ENCODE data around the gene SPARCL1. TPM values are rescaled to one million over a fixed set of nuclear protein-coding genes. Genes with fewer than 3 reads are reported as not detected.

Gene SPARCL1
- total and polyA plus RNA-seq, 2 experiments from 2014 or later: 1.5 to 2.4 TPM

DNA sequence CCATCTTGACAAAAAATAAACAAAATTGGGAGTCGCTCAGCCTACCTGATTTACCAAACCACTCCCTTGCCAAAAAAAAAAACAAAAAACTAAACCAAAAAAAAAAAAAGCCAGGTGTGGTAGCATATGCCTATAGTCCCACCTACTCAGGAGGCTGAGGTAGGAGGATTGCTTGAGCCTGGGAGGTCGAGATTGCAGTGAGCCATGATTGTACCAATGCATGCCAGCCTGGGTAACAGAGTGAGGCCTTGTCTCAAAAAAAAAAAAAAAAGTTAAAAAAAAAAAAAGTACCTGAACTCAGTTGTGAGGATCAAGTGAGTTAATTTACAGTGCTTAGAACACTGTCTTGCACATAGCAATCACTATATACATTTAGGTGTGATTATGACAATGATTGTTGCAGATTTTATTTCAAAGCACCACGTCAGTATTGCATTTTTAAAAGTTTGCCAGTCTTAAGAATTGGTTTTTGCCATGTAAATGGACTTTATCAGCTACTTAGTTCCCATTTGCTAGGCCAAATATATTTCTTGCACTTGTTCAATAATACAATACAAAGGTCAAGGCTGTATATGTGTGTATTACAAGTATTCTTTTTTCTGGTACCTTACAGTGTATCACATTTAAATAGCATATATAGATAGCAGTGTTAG lies 102.2 kb downstream of the SPARCL1 start:
- H3K9me2 ChIP-seq (ENCODE audit: insufficient read depth): no peaks in the 10 kb centered on the region
- Mint-ChIP-seq H3K4me1 (peaks cover 31% of the 10 kb centered on the region; the same call in 2 of the 3 replicates), H3K27ac (no peak overlapping the region), H3K9me3 (no peaks in the 10 kb centered on the region; the same call in 2 of the 3 replicates), H3K36me3 (ENCODE audit: low read depth) (no peaks in the 10 kb centered on the region), H3K4me3 (no peak overlapping the region), H3K27me3 (ENCODE audit: insufficient read depth, low read depth, poor library complexity) (peaks cover under 1% of the 10 kb centered on the region)
- H3K79me2 ChIP-seq (replicated peaks; ENCODE audit: insufficient read depth): peaks cover 91% of the 10 kb centered on the region
- no peaks in the 10 kb centered on the region for H3F3A ChIP-seq (replicated peaks; ENCODE audit: low read depth)
- H3K27ac ChIP-seq (ENCODE audit: low read depth): no peak overlapping the region
- ATAC-seq (no peak), DNase-seq (ENCODE audit: low spot score) (no peak)
- H3K4me3 ChIP-seq: no peak overlapping the region
- peaks cover 15% of the 10 kb centered on the region for H3K4me1 ChIP-seq (ENCODE audit: insufficient read depth)
- no peak for TF ChIP-seq NANOG (IDR thresholded peaks at IDR 0.05; ENCODE audit: borderline replicate concordance)
- TF ChIP-seq, protein P1, sequence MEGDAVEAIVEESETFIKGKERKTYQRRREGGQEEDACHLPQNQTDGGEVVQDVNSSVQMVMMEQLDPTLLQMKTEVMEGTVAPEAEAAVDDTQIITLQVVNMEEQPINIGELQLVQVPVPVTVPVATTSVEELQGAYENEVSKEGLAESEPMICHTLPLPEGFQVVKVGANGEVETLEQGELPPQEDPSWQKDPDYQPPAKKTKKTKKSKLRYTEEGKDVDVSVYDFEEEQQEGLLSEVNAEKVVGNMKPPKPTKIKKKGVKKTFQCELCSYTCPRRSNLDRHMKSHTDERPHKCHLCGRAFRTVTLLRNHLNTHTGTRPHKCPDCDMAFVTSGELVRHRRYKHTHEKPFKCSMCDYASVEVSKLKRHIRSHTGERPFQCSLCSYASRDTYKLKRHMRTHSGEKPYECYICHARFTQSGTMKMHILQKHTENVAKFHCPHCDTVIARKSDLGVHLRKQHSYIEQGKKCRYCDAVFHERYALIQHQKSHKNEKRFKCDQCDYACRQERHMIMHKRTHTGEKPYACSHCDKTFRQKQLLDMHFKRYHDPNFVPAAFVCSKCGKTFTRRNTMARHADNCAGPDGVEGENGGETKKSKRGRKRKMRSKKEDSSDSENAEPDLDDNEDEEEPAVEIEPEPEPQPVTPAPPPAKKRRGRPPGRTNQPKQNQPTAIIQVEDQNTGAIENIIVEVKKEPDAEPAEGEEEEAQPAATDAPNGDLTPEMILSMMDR (conservative IDR thresholded peaks at IDR 0.05; ENCODE audit: low read depth in 2 of 2): no peak
- no peak for TF ChIP-seq ZNF114 (CRISPR knock-in tag; IDR thresholded peaks at IDR 0.05)
- TF ChIP-seq, protein P2, sequence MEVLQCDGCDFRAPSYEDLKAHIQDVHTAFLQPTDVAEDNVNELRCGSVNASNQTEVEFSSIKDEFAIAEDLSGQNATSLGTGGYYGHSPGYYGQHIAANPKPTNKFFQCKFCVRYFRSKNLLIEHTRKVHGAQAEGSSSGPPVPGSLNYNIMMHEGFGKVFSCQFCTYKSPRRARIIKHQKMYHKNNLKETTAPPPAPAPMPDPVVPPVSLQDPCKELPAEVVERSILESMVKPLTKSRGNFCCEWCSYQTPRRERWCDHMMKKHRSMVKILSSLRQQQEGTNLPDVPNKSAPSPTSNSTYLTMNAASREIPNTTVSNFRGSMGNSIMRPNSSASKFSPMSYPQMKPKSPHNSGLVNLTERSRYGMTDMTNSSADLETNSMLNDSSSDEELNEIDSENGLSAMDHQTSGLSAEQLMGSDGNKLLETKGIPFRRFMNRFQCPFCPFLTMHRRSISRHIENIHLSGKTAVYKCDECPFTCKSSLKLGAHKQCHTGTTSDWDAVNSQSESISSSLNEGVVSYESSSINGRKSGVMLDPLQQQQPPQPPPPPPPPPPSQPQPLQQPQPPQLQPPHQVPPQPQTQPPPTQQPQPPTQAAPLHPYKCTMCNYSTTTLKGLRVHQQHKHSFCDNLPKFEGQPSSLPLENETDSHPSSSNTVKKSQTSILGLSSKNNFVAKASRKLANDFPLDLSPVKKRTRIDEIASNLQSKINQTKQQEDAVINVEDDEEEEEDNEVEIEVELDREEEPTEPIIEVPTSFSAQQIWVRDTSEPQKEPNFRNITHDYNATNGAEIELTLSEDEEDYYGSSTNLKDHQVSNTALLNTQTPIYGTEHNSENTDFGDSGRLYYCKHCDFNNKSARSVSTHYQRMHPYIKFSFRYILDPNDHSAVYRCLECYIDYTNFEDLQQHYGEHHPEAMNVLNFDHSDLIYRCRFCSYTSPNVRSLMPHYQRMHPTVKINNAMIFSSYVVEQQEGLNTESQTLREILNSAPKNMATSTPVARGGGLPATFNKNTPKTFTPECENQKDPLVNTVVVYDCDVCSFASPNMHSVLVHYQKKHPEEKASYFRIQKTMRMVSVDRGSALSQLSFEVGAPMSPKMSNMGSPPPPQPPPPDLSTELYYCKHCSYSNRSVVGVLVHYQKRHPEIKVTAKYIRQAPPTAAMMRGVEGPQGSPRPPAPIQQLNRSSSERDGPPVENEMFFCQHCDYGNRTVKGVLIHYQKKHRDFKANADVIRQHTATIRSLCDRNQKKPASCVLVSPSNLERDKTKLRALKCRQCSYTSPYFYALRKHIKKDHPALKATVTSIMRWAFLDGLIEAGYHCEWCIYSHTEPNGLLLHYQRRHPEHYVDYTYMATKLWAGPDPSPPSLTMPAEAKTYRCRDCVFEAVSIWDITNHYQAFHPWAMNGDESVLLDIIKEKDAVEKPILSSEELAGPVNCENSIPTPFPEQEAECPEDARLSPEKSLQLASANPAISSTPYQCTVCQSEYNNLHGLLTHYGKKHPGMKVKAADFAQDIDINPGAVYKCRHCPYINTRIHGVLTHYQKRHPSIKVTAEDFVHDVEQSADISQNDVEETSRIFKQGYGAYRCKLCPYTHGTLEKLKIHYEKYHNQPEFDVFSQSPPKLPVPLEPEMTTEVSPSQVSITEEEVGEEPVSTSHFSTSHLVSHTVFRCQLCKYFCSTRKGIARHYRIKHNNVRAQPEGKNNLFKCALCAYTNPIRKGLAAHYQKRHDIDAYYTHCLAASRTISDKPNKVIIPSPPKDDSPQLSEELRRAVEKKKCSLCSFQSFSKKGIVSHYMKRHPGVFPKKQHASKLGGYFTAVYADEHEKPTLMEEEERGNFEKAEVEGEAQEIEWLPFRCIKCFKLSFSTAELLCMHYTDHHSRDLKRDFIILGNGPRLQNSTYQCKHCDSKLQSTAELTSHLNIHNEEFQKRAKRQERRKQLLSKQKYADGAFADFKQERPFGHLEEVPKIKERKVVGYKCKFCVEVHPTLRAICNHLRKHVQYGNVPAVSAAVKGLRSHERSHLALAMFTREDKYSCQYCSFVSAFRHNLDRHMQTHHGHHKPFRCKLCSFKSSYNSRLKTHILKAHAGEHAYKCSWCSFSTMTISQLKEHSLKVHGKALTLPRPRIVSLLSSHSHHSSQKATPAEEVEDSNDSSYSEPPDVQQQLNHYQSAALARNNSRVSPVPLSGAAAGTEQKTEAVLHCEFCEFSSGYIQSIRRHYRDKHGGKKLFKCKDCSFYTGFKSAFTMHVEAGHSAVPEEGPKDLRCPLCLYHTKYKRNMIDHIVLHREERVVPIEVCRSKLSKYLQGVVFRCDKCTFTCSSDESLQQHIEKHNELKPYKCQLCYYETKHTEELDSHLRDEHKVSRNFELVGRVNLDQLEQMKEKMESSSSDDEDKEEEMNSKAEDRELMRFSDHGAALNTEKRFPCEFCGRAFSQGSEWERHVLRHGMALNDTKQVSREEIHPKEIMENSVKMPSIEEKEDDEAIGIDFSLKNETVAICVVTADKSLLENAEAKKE (CRISPR knock-in tag; IDR thresholded peaks at IDR 0.05): no peak
- peaks cover 7% of the 10 kb centered on the region for H4K20me1 ChIP-seq (replicated peaks; ENCODE audit: insufficient read depth)
- no peak overlapping the region for H3K4me2 ChIP-seq
- H2AFZ ChIP-seq: no peak overlapping the region
- no peaks in the 10 kb centered on the region for H3K27me3 ChIP-seq (ENCODE audit: insufficient read depth)
- no peaks in the 10 kb centered on the region for H3K36me3 ChIP-seq (ENCODE audit: insufficient read depth)
